ENCODE data around the gene NDUFA8.

Gene NDUFA8

GRCh38 chr9:122164286-122164685 lies 4.7 kb upstream of the NDUFA8 start:
- no peak for TF ChIP-seq CTCF (IDR thresholded peaks at IDR 0.05)

- TF ChIP-seq CTCF (IDR thresholded peaks at IDR 0.05) = no peak
These were observed 2.8 kb upstream of the NDUFA8 start for GRCh38 chr9:122162415-122162814.

GRCh38 chr9:122159925-122160246 lies 307 bp upstream of the NDUFA8 start:
- no peak for TF ChIP-seq CTCF (IDR thresholded peaks at IDR 0.05)

- TF ChIP-seq CTCF (IDR thresholded peaks at IDR 0.05) = peak; percentile 41; the same call in 1 of the 2 replicates
These were observed 1.4 kb downstream of the NDUFA8 start for GRCh38 chr9:122158202-122158601.

GRCh38 chr9:122155796-122156195 lies 3.8 kb downstream of the NDUFA8 start:
- no peak for TF ChIP-seq CTCF (IDR thresholded peaks at IDR 0.05)

GRCh38 chr9:122151267-122151828 lies 8.2 kb downstream of the NDUFA8 start:
- no peak for TF ChIP-seq CTCF (IDR thresholded peaks at IDR 0.05)

- TF ChIP-seq CTCF (IDR thresholded peaks at IDR 0.05) = no peak
These were observed 14.1 kb downstream of the NDUFA8 start for GRCh38 chr9:122145592-122145863.

GRCh38 chr9:122144836-122145591 lies 14.6 kb downstream of the NDUFA8 start:
- TF ChIP-seq CTCF (IDR thresholded peaks at IDR 0.05) = peak; percentile 31; the same call in 1 of the 2 replicates

All from LNCAP (cell line).